Left kidney (tissue), 2 donors: Measurements from ENCODE around the gene RSPH6A. TPM values are rescaled to one million over a fixed set of nuclear protein-coding genes. Genes with fewer than 3 reads are reported as not detected.

Source experiments
- DNase-seq: peaks from one replicate; pipeline ENCODE4 v3.0.0-alpha.2; 2013
- polyA plus RNA-seq: library from polyadenylated mRNA; unstranded; fragments of 120-200 nt; gene quantifications from one replicate; pipeline ENCODE4 v1.2.1, GENCODE V29; 2013; ENCODE audit not compliant: insufficient read length

RSPH6A gene
- polyA plus RNA-seq, 1 donor = not detected

DNA sequence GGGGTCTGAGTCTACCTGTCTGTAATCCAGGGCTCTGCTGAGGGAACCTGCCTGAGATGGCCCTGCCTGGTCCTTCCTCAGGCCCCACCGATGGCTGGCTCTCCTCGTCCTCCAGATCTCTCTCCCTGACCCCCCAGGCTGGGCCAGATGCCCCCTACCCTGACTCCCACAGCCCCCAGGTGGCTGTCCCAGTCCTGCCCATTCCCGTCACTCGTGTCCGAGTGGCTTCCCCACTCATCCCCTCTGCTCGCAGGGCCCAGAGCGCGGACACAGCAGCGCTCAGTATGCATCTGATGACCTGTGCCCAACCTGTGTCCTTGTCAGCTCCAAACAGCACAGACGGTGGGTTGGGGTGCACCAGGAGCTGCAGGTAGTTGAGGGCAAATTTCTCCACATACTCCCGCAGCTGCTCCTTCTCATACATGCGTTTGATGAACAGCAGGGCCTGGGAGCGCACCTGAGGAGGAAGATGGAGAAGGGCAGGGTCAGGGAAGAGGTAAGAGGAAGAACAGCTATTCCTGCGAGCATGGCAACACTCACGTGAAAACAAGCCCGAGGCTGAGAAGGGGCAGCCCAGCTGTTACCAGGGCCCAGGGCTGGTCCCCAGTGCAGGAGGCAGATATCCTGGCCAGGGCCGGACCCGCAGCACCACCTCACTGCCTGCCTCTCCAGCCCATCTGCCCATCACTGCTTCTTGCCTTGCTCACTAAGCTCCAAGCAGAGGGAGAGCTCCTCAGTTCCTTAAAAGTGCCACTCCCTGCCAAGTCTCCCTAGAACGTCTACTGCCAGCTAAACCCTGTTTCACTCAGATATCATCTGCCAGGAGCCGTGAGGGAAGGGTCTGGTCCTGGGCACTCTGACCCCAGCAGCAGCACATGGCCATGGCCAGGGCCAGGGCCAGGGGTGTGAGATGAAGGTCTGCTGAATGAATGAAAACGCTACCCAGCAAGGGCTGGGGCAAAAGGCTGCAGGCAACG lies 11.1 kb upstream of the RSPH6A start:
- DNase-seq = no peak

DNA sequence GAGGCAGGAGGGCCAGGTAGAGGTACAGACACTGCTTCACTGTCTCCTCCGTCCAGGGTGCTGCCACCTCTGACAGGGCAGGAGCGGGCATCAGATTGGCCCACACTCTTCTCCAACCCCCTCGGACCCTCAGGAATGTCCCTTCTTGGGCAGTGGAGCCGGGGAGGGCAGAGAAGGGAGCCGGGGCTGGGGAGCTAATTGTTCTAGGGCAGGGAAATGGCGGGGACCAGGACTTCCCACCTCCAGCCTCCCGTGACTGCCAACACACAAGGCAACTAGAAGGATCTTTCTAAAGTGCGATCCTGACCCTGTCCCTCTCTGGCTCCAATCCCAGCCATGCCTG lies 10.1 kb upstream of the RSPH6A start:
- no peak for DNase-seq

DNA sequence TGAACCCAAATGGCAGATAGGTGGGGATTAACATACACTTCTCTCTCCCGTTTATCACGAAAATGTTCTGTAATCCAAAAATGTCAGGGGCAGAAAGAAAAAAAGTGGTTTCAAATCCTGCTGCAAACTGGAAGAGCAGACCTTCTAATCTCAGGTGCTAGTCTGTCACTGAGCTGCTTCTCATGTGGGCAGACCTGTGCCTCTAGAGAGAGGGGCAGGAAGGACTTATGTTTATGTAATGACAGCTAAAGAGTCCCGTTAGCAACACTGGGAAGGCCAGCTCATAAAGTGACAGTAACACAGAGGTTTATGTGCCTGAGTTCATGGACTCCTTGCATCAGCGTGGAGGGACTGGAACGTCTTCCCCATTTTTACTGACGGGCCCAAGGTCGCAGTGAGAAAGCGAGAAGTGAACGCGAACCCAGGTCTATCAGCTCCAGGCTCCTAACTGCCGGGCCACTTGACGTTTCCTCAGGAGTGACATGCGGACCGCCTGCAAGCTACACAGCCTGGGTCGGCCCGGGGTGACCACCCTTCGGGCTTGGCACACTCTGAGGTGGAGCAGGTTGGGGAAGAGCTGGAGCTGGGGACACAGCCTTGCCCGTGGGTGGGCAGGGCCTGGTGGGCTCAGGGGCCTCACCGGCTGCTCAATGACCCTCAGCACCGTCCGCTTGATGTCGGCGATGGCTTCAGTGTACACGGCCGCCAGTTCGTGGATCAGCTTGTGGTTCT lies 9.6 kb upstream of the RSPH6A start:
- DNase-seq = no peak

DNA sequence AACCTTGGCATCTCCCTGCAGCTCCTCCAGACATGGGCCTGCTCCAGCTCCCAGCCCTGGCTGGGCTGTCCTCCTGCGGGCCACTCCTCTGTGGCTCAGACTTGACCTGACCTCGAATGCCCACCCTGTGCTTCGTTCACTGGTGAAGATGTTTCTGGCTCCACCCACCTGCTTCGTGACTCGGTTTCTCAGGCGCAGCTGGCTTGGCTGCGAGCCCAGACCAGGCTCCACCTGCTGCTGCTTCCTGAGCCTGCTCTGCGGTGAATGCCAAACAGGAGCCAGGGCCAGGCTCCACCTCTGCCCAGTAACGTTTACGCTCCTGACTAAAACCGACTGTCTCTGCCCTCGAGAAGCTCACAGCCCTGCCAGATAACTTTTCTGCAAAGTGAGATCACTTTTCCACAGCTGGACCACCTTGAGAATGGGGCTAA lies 8.9 kb upstream of the RSPH6A start:
- DNase-seq = no peak

DNA sequence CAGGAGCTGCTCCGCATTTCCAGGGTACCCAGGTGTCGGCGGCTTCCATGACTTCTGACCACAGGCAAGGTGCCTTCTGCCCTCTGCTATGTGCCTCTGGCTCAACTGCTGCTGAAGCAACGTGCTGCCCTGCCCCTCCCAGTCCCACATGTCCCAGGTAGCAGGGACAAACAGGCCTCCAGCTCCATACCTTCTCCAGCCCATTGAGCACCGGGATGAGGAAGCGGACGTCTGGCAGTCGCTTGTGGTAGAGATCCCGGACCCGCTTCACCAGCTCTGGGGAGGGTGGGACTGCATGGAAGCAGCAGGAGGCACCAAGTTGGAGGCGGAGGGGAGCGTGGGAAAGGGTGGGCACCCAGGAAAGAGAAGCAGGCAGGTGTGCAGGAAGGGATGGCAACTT lies 8.1 kb upstream of the RSPH6A start:
- no peak for DNase-seq

DNA sequence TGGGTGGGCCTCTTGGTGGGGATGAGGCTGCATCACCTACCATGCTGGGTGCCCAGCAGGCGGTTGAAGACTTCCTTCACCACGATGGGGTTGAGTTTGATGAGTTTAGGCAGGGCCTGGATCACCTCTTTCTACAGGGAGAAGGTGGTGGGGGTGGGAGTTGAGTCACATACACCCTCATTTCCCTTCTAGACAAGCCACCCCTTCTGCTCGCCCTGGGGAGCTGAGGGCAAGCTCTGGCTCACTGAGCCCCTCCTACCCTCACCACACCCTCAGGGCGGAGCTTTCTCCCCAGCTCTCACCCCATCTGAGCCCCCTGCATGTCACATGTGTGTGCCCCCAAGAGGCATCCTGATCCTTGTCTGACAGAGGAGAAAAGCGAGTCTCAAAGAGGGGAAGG lies 7.6 kb upstream of the RSPH6A start:
- no peak for DNase-seq

DNA sequence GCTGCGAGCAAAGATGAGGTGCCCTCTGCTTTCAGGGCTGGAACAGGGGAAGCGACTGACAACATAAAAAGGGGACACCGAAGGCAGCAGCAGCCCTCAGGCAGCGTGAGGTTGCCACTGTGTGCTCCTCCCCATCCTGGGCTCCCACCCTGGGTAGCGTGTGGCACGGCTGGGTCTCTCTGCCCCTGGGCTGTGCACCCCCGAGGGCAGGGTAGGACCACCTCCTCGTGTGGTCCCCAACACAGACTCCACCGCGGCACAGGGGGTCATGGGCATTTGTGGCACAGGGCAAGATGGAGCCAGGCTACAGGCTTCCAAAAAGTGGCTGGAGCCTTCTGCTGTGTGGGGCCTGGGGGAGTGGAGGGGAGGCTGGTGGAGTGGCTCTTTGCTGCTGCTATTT lies 6.5 kb upstream of the RSPH6A start:
- DNase-seq = no peak

DNA sequence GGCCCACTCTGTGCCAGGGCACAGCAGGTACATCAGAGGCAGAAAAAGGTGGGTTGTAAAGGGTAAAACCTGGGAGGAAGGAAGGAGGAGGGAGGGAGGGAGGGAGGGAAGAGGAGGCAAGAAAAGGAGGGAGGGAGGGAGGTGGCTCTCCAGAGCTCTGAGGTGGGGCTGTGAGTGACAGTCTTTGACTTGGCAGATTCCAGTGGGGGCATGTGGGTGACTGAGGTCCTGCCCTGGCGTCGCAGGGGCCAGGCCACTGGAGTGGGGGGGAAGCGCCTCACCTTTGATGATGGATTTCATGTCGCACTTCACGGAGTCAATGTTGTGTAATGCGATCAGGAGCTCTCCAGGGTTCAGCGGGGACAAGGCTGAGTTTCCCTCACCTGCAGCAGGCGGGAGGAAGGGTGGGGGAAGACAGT lies 6.0 kb upstream of the RSPH6A start:
- no peak for DNase-seq

DNA sequence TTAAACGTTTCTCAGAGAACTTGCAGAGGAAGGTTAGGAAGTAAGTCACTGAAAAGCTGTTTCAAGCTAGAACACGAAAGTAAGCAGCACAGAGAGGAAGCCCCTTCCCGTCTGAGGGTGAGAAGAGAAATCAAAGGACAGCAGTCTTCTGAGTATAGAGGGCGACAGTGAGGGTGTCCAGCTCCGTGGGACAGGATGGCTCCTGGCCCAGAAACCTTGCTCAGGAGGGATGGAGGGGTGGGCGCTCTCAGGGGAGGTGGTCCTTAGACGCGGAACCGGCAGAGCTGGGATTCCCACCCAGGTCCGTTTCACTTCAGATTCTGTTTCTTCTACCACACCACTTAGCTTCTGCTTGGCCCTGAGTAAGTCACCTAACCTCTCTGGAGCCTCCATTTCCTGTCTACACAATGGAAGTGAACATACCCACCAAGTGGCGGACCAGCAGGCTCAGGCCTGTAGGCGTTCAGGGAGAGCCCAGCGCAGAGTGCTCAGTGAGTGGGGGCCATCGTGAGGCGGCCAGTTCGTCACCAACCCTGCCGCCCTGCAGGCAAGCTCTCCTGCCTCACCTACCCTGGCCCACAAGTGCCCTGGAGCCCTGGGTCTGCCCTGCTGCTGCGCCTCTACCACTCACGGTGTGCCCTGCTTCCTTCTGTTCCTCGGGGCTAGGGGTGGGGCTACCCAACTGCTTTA lies 5.5 kb upstream of the RSPH6A start:
- no peak for DNase-seq

DNA sequence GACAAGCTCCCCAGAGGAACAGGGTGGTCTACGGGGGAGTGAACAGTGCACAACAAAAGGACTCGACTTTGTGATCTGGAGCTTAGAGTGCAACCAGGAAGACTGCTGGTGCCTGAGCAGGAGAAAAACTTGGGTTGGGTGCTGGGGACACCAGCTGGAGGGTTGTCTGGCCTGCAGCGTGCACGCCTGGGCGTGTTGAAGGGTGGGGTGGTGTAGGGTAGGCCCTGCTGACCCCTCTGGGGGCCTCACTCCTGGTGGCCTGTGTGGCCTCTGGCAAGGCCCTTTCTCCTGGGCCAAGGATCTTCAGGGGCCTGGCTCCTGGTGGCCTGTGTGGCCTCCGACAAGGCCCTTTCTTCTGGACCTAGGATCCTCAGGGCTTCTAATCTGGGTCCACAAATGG lies 4.7 kb upstream of the RSPH6A start:
- no peak for DNase-seq

DNA sequence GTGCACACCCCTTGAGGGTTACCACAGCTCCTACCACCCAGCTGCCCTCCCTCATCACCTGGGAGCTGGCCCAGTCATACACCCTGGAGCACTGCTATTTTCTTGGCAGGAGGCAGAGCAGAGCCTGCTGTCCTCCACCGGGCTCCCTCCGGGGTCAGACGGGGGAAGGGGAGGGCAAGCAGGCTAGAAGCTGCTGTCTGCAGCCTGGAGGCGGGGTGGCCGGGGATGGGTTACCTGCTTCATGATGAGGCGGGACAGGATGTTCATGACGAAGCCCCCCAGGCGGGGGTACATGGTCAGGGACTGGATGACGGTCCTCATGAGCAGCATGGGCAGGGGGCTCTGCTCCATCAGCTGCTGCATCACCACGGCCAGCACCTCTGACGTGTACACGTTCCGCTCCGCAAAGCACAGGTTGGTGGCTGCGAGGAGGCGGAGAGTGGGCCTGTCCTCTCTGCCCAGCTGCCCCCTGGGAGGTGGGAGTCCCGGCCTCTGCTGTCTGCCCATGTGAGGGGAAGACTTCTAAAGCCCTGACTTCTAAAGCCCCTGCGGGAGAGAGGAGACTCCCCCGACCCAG lies 2.7 kb upstream of the RSPH6A start:
- no peak for DNase-seq

DNA sequence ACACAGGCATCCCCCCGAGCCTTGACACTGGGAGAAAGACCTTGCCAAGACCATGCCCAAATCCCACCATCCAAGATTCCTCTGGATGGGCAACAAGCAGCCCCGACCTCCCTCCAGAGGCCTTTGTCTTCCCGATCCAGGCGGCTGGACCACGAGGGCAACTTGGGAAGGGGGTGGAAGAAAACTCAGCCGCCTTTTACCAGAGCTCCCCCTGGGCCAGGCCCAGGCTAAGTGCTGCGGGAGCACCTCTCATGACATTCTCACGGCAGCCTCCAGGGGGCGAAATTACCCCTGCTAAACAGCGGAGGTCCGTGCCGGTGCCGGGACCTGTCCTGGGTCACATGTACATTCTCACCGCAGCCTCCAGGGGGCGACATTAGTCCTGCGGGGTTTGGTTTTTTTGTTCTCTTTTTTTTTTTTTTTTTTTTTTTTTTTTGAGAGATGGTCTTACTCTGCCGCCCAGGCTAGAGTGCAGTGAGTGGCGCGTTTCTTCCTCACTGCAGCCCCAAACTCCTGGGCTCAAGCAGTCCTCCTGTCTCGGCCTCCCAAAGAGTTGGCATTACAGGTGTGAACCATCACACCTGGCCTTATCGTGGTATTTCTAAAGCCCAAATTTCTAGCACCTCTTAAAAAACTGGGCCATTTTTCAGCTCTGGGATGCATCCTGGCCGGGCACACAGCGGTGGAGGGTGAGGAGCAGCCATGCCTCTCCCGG lies 2.1 kb upstream of the RSPH6A start:
- DNase-seq = peak; percentile 92

DNA sequence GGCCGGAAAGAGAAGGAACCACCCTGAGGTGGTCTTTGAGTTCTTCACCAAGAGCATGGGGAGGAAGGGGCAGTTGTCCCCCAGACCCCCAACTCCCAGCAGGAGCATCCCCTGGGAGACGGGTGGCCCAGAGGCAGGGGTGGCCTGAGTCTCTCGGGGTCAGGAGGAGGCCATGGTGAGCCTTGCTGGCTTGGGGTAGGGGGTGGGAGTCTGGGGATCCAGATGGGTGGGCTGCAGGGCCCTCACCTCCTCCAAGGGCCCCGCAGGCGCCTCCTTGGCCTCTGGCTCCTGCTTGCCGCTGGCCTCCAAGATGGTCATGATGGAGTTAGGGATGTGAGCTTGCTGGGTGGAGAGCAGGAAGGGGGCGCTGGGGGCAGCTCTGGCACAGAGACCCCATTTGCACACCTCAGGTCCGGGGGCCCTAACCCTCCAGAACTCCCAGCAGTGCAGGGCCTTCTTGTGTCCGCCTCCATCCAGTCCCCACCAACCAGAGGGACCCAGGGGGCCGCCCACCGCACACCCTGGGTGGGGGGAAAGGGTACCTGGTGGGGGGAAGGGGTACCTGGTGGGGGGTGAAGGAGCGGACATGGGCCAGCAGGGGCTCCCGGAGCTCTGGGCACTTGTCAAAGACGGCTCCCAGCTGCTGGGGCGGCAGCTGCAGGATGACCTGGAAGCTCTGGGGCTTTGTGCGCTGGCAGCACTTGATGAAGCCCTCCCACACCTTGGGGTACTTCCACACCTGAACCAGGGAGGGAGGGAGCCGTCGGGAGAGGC lies 1.3 kb upstream of the RSPH6A start:
- DNase-seq = no peak

DNA sequence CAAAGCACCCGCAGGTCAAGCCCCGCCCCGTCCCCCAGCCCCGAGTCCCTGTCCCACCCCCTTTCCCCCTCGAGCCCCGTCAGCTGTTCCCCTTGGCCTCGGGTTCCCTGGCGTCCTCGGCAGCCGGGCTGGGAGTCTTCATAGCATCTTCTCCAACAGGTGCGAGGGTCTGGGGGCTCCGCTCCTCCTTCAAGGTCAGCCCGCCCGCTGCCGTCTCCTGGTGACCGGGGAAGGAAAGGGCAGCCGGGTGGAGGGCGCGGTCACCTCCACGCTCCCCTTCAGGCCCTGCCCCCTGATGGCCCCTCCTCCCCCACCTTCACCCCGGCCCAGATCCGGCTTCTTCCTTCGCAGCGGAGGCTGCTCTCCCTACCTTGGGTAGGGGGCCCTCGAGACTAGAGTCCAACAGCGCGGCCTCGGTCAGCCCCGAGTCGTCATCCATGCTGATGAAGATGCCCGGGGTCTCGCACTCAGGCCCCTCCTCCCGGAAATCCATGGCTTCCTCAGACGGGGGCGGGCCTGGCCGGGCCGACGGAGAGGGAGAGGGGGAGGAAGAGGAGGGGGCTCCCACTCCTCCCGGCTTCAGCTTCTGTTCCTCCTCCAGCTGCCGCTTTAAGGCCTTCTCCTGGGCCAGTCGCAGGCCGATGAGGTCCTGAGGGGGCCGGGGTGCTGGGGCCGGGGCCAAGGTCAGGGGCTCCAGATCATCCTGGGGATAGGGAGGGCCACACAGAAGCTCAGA lies 541 bp upstream of the RSPH6A start:
- DNase-seq = peak; percentile 78

DNA sequence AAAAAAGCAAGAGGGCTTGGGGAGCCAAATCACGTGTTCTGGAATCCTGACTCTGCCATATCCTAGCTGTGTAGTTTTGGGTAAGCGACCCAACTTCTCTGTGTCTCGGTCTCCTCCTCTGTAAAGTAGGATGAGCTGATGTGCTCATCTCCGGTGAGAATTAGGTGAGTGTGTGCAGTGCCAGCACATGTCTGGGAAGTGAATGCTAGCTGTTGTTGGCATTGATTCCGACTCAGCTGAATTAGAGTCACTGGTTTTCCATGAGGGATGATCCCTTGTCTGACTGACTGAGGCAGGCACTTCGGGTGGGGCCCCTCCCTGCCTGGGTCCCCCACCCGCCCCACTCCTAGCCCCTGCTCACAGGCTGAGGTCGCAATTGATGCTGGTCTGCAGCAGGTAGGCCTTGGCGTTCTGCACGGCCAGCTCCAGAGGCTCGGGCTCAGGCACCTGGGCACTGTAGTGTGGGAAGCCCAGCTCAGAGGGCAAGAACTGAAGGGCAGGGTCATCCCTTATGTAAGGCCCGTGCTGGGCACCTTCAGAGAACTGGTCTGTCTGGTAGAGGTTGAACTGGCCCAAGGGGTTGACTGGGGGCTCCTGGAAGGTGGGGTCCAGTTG lies 835 bp downstream of the RSPH6A start:
- DNase-seq = no peak

DNA sequence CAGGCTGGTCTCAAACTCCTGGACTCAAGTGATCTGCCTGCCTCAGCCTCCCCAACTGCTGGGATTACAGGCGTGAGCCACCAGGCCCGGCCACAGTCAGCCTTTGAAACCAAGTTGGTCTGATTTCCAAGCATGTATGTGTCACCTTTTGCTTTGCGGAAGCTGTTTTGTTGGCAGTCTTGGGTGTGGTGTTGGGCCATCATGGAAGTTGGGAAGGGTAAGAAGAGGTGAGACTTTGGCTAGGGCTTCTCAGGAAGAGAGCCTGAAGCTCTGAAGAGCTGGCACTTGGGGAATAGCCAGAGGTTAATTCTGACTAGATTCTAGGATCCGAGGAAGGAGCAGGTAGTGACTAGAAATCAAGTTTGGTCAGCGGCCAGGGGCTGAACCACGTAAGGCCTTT lies 2.8 kb downstream of the RSPH6A start:
- DNase-seq = no peak

DNA sequence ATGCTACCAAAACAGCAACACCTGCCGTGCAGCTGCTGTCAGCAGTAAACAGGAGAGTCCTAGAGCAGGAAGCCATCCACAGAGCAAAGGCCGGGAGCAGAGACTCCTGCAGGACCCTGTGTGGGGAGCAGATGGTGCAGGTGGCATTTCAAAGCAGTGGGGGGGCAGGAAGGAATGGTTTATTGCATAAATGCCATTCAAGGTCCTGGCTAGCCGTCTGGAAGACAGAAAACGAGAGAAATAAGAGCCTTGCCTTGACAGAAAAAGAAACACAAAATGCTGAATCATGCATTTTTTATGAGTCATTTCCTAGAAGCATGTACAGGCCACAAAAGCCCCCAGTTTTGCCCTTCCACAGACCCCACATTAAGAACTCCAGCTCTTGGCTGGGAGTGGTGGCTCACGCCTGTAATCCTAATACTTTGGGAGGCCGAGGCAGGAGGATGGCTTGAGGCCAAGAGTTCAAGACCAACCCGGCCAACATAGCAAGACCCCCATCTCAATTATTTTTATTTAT lies 5.4 kb downstream of the RSPH6A start:
- no peak for DNase-seq

DNA sequence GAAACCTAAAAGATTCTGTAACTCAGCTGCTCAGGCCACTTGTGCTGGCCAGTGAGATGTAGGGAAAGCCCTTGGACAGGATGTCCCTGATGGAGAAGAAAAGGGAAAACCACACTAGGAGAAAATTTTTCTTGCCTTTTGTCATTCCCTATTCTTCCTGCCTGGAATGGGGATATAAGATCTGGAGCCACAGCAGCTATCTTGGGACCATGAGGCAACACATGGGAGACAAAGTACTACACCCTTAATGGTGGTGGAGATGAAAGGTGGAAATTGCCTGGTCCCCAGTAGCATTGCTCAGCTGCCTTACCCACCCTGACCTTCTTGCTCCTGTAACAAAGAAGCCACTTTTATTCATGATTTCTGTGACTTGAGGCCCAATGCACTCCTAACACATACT lies 9.4 kb downstream of the RSPH6A start:
- no peak for DNase-seq

DNA sequence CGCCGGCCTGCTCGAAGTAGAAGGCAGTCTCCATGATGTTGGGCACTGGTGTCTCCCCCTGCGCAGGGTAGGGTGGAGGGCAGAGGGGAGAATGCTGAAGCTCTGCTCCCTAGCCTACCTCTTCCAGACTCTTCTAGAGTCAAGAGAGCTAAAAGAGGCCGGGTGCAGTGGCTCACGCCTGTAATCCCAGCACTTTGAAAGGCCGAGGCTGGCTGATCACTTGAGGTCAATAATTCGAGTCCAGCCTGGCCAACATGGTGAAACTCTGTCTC lies 10.2 kb downstream of the RSPH6A start:
- DNase-seq = no peak
